Heart left ventricle (tissue), 16 donors: Measurements from ENCODE around the gene RPGR. TPM values are rescaled to one million over a fixed set of nuclear protein-coding genes. Genes with fewer than 3 reads are reported as not detected.

Source experiments
- ATAC-seq, 4 donors: fragments of 200-7000 bp; cut with Tn5 transposase; one replicate each; pipeline ENCODE4 v1.9.1; 2020 to 2022; ENCODE audit warnings: moderate library complexity in 4 of 4, mild to moderate bottlenecking in 3 of 4, moderate number of reproducible peaks in 1 of 4
- DNase-seq, 5 donors: peaks; one replicate each; pipeline ENCODE4 v3.0.0-alpha.2; 2020
- H3K27ac ChIP-seq, 12 donors: fragments of 200-600 bp; sonication (generic) in 4 of 12; one replicate each; pipeline versions ENCODE4 v1.5.0 to v1.8.0; 2016 to 2022; ENCODE audit warnings: mild to moderate bottlenecking in 2 of 12
- H3K27me3 ChIP-seq, 9 donors: fragments of 200-600 bp; sonication (generic) in 2 of 9; one replicate each; pipeline versions ENCODE4 v1.5.1 to v1.8.0; 2016 to 2022; ENCODE audit warnings: mild to moderate bottlenecking in 3 of 9
- H3K36me3 ChIP-seq, 9 donors: fragments of 200-600 bp; sonication (generic) in 2 of 9; one replicate each; pipeline versions ENCODE4 v1.5.0 to v1.8.0; 2018 to 2022; ENCODE audit warnings: mild to moderate bottlenecking in 2 of 9
- H3K4me1 ChIP-seq, 12 donors: fragments of 200-600 bp; sonication (generic) in 4 of 12; one replicate each; pipeline versions ENCODE4 v1.5.0 to v1.8.0; 2016 to 2022; ENCODE audit warnings: mild to moderate bottlenecking in 3 of 12
- H3K4me3 ChIP-seq, 12 donors: fragments of 200-600 bp; sonication (generic) in 4 of 12; one replicate each; pipeline versions ENCODE4 v1.5.0 to v1.8.0; 2017 to 2022; ENCODE audit warnings: mild to moderate bottlenecking in 9 of 12, moderate library complexity in 4 of 12
- H3K9me3 ChIP-seq, 12 donors: fragments of 200-600 bp; sonication (generic) in 4 of 12; one replicate each; pipeline versions ENCODE4 v1.5.0 to v1.8.0; 2016 to 2022; ENCODE audit warnings: mild to moderate bottlenecking in 1 of 12
- POLR2A ChIP-seq, 2 donors: fragments of 450-650 bp; IDR thresholded peaks; one replicate each; pipeline ENCODE4 v1.6.1; 2017; ENCODE audit warnings: antibody characterized with exemption in 2 of 2, mild to moderate bottlenecking in 2 of 2, moderate library complexity in 2 of 2
- WGBS, 4 donors: extraction: QIAGEN DNeasy Blood & Tissue Kit in 2 of 4; methylation state at CpG; one replicate each; pipeline versions ENCODE4 v1.1.5 to v1.1.7; 2013 to 2018; 5-methylcytosine and 5-hydroxymethylcytosine counted together
- intact Hi-C, 10 donors: fragments of 100-400 bp; cut with DNase I; formaldehyde crosslinking; loops; one replicate each; pipeline versions ENCODE4 v1.11.1 to v1.14.2; 2022
- polyA plus RNA-seq, 2 donors: library from polyadenylated mRNA; stranded (reverse); fragments of 200-250 nt; gene quantifications; one replicate each; pipeline ENCODE4 v1.2.3, GENCODE V29; 2013
- total RNA-seq, 9 donors: library from RNA; depleted of rRNA in 2 of 9; stranded (reverse); fragments of >200 nt in 2 of 9; fragmentation: NEBNext Ultra II Directional in 3 of 9; extraction: Animal tissue kit (Norgen Biotek cat#: 25700) in 3 of 9; gene quantifications; one replicate each; pipeline versions ENCODE4 v1.1.0 to v1.2.4, GENCODE V29; 2016 to 2023
- TF ChIP-seq, protein P1 (sequence below), 12 donors: fragments of 200-600 bp; sonication (generic) in 4 of 12; IDR thresholded peaks; one replicate each; pipeline versions ENCODE4 v1.5.0 to v1.8.0; 2018 to 2022; ENCODE audit warnings: antibody characterized with exemption in 12 of 12, mild to moderate bottlenecking in 5 of 12
- donor health status: ischemic (EF 13 %, LVEDD 7.1; RV severe dilation, severe dysfunction).
- donor health status: healthy with polysubstance abuse.
- donor health status: DM: no; HTN: yes; CAD: no.
- donor health status: DM: no; HTN: no; CAD: no.
- donor health status: ischemic (EF 25% LVEDD 6.9; RV normal size, moderate dysfunction).
- donor health status: ischemic (EF 25% LVEDD 5.7; RV mildly dilated, moderate dysfunction).
- donor health status: healthy.
- donor health status: DM: yes; HTN: yes; CAD: no.
- donor health status: ischemic (EF 35%, LVEDD 5.7; RV mildly dilated, moderate dysfunction).
- donor health status: nonischemic (EF 11% LVEDD 7.7; RV severe dilation, severe dysfunction).
- donor health status: DM: yes; HTN: yes; CAD: no.
- donor health status: PGD.
- donor health status: ischemic (EF 29% LVEDD 5.4; RV normal size, mild dysfunction).
- donor health status: nonischemic (EF 23%, LVEDD 6.1; RV moderate dilation, normal function).

Gene RPGR
- total and polyA plus RNA-seq, 11 donors: 4.1 to 13.0 (median 6.9) TPM

DNA sequence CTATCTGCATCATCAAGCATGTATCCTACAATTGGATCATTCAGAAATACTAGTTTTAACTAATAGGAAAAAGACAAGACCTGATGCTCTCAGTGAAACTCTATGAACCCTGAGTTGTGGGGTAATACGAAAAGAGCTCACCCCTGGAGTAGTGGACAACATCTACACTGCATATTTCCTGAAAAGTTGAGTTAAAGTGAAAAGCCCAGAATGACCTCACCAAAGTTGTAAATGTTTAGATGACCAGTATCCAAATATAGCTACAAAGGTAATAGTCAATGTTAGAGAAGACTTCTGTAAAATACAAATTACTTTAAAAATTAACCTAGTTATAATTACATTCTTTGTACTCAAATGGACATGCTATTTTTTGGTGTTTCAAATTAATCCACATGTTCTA, 53.9 kb downstream of the RPGR start:
- no peaks in the 10 kb centered on the region for H3K36me3 ChIP-seq
- peaks cover 0 to 5% (median 0%) of the 10 kb centered on the region in 9 donors for H3K27me3 ChIP-seq
- DNase-seq: no peak
- 83 to 98% (median 91%) methylated on average over 1 of the region's 1 CpG for WGBS, 4 donors
- no peaks in the 10 kb centered on the region for H3K9me3 ChIP-seq
- H3K27ac ChIP-seq: no peak overlapping the region
- intact Hi-C loops: no loop called here
- no peak for TF ChIP-seq POLR2A (IDR thresholded peaks at IDR 0.05)
- TF ChIP-seq, protein P1, sequence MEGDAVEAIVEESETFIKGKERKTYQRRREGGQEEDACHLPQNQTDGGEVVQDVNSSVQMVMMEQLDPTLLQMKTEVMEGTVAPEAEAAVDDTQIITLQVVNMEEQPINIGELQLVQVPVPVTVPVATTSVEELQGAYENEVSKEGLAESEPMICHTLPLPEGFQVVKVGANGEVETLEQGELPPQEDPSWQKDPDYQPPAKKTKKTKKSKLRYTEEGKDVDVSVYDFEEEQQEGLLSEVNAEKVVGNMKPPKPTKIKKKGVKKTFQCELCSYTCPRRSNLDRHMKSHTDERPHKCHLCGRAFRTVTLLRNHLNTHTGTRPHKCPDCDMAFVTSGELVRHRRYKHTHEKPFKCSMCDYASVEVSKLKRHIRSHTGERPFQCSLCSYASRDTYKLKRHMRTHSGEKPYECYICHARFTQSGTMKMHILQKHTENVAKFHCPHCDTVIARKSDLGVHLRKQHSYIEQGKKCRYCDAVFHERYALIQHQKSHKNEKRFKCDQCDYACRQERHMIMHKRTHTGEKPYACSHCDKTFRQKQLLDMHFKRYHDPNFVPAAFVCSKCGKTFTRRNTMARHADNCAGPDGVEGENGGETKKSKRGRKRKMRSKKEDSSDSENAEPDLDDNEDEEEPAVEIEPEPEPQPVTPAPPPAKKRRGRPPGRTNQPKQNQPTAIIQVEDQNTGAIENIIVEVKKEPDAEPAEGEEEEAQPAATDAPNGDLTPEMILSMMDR (IDR thresholded peaks at IDR 0.05): no peak
- no peak overlapping the region for H3K4me3 ChIP-seq
- H3K4me1 ChIP-seq: peaks cover 0 to 10% (median 0%) of the 10 kb centered on the region in 12 donors
- ATAC-seq: no peak

DNA sequence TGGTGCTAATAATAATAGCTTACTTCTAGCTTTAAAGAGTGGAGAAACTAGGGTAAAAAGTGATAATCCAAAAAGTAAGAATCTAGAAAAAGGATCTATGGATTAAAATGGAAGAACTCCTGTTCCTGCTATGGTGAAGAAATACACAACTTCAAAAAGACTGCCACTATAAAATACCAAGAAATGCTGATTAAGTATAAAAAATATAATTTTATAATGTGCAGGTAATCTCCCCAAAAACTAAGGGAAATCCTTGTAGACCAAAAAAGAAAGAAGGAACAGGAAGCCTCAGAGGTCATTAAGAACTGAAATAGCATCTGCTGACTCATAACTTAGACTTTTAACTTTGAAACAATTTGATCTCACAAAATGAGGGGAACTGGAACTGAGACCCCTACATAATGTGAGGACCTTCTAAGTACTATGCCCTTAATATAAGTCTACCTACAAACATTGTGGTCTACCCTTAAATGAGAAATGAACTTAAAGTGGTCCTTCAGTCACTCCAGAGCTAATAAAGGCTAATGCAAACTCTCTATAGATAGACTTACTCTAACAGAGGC, 56.1 kb downstream of the RPGR start:
- Histone ChIP-seq H3K36me3 (no peaks in the 10 kb centered on the region), H3K4me3 (no peak overlapping the region), H3K27ac (no peak overlapping the region), H3K27me3 (no peaks in the 10 kb centered on the region), H3K4me1 (peaks cover 0 to 8% (median 0%) of the 10 kb centered on the region in 12 donors), H3K9me3 (no peaks in the 10 kb centered on the region)
- no peak for ATAC-seq
- TF ChIP-seq POLR2A (IDR thresholded peaks at IDR 0.05): no peak
- intact Hi-C loops: no loop called here
- DNase-seq: no peak

DNA sequence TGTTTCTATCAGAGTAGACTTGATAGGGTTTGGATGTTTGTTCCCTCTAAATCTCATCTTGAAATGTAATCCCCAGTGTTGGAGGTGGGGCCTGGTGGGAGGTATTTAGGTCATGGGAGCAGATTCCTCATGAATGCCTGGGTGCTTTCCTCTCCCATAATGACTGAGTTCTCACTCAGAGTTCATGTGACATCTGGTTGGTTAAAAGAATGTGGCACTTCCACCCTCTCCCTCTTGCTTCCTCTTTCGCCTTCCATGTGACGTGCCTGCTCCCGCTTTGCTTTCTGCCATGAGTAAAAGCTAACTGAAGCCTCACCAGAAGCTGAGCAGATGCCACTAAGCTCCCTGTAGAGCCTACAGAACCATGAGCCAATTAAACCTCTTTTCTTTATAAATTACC, 59.3 kb downstream of the RPGR start:
- 73 to 98% (median 91%) methylated on average over 3 of the region's 3 CpGs for WGBS, 4 donors
- ATAC-seq (no peak), DNase-seq (no peak)
- H3K36me3 ChIP-seq: no peaks in the 10 kb centered on the region
- H3K27me3 ChIP-seq: no peaks in the 10 kb centered on the region
- H3K4me1 ChIP-seq: peaks cover 0 to 6% (median 0%) of the 10 kb centered on the region in 12 donors
- H3K9me3 ChIP-seq: no peaks in the 10 kb centered on the region
- H3K4me3 ChIP-seq: no peak overlapping the region
- intact Hi-C loops: no loop called here
- no peak for TF ChIP-seq POLR2A (IDR thresholded peaks at IDR 0.05)
- TF ChIP-seq, protein P1 (IDR thresholded peaks at IDR 0.05): no peak
- H3K27ac ChIP-seq: no peak overlapping the region

DNA sequence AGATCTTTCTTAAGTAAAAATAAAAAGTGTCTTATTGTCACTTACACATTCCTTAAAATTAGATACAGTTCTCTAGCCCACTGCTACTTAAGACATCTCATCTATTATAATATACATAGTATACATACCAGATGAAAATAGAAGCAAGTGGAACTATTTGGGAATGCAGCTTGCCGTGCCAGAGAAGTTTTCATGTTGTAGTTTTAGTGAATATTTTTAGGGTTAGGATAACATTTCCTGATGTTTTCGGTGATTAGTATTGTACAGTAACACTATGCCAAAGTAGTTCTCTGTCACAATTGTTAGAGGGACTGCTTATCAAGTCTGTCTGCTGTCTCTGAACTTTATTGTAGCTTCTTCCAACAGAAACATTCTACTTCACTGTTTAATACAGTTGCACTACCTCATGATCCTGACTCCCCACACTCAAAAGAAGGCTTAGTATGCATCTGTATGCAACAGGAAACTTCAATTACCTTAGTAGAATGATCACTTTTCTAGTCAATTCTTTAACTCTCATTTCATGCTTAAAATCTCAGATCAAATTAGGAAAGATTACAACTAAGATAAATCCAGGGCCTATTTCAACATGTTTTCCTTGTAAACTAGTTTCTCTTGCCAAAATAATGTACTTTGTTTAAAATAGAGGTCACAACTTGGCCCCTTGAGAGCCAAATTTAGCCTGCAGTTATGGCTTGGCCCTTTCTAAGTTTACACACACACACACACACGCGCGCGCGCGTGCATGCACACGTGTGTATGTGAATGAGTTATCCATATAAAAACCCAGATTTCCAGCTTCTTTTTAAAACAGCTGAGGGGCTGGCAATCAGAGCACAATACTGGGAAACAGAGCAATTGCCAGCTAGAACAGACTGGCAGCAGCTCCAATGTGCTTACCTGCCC, 64.3 kb downstream of the RPGR start:
- peak overlapping the region in 1 of 12 donors; percentile 1 for H3K27ac ChIP-seq
- ATAC-seq (no peak), DNase-seq (no peak)
- H3K4me3 ChIP-seq: no peak overlapping the region
- H3K27me3 ChIP-seq: no peaks in the 10 kb centered on the region
- no peaks in the 10 kb centered on the region for H3K36me3 ChIP-seq
- 60 to 77% (median 63%) methylated on average over 9 of the region's 9 CpGs for whole genome bisulfite sequencing, 4 donors
- TF ChIP-seq, protein P1 (IDR thresholded peaks at IDR 0.05): no peak
- TF ChIP-seq POLR2A (IDR thresholded peaks at IDR 0.05): no peak
- no peaks in the 10 kb centered on the region for H3K9me3 ChIP-seq
- intact Hi-C loops: loop anchor here in 1 of 10 donors (5.0 kb wide), 1 partner anchor 36 kb away; no protein-coding TSS in a partner anchor
- no peaks in the 10 kb centered on the region for H3K4me1 ChIP-seq
